SK-N-SH (cell line): ENCODE data around the gene STK16.

ENCODE experiments used
- EZH2phosphoT487 ChIP-seq: fragments of 200-600 bp; sonication (generic); IDR thresholded peaks from 2 replicates; pipeline ENCODE4 v1.6.1; 2017; ENCODE audit warnings: low read depth, mixed run types, mild to moderate bottlenecking, antibody characterized with exemption, moderate library complexity, borderline replicate concordance
- ZBTB33 ChIP-seq: IDR thresholded peaks from 2 replicates; pipeline ENCODE4 v1.4.0; 2012; ENCODE audit warnings: low read depth, borderline replicate concordance
- TF ChIP-seq, protein P1 (sequence below): fragments of 200-600 bp; sonication (generic); IDR thresholded peaks from 2 replicates; pipeline ENCODE4 v1.6.1; 2017; ENCODE audit warnings: antibody characterized with exemption, mild to moderate bottlenecking, moderate library complexity

DNA sequence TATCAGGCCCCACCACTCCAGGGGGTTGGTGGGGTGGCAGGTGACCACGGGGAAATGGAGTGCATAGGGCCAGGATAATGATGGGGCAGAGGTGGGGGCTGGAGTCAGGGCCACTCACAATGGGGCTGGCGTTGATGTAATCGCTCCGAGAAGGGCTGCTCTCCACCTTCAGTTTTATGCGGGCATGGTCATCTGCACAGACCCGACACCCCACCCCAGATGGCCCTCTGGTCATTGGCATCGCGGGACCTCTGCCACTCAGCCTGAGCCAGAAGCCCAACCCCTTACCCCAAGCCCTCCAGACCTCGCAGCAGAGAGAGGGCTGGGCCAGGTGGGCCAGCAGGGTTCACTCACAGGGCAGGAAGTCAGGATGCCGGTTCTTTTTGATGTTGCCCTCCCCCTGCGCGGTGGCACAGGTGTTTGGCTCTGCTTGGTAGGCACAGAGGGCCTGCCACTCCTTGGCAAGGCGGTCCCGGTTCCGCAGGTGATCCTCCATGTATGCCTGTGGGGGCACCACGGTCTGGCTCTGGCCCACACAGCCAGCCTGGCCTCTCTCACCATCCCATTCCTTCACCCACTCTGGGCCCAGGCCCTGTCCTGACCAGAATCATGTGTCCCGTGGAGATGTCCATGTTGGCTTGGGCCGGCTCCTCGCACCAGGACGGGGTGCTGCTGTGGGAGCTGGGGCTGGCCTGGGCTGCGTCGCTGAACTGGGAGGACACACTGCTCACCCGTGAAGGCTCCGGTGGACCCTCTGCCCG, 51.5 kb downstream of the STK16 start:
- TF ChIP-seq EZH2phosphoT487 (no peak), ZBTB33 (no peak)
- TF ChIP-seq, protein P1, sequence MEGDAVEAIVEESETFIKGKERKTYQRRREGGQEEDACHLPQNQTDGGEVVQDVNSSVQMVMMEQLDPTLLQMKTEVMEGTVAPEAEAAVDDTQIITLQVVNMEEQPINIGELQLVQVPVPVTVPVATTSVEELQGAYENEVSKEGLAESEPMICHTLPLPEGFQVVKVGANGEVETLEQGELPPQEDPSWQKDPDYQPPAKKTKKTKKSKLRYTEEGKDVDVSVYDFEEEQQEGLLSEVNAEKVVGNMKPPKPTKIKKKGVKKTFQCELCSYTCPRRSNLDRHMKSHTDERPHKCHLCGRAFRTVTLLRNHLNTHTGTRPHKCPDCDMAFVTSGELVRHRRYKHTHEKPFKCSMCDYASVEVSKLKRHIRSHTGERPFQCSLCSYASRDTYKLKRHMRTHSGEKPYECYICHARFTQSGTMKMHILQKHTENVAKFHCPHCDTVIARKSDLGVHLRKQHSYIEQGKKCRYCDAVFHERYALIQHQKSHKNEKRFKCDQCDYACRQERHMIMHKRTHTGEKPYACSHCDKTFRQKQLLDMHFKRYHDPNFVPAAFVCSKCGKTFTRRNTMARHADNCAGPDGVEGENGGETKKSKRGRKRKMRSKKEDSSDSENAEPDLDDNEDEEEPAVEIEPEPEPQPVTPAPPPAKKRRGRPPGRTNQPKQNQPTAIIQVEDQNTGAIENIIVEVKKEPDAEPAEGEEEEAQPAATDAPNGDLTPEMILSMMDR: no peak
